Left forelimb (tissue), 1 donor: ENCODE results near the gene AEBP1.

Experiments used
- DNase-seq: peaks from one replicate; pipeline ENCODE4 v3.0.0-alpha.2; 2018; ENCODE audit warnings: low spot score

The AEBP1 gene

DNA sequence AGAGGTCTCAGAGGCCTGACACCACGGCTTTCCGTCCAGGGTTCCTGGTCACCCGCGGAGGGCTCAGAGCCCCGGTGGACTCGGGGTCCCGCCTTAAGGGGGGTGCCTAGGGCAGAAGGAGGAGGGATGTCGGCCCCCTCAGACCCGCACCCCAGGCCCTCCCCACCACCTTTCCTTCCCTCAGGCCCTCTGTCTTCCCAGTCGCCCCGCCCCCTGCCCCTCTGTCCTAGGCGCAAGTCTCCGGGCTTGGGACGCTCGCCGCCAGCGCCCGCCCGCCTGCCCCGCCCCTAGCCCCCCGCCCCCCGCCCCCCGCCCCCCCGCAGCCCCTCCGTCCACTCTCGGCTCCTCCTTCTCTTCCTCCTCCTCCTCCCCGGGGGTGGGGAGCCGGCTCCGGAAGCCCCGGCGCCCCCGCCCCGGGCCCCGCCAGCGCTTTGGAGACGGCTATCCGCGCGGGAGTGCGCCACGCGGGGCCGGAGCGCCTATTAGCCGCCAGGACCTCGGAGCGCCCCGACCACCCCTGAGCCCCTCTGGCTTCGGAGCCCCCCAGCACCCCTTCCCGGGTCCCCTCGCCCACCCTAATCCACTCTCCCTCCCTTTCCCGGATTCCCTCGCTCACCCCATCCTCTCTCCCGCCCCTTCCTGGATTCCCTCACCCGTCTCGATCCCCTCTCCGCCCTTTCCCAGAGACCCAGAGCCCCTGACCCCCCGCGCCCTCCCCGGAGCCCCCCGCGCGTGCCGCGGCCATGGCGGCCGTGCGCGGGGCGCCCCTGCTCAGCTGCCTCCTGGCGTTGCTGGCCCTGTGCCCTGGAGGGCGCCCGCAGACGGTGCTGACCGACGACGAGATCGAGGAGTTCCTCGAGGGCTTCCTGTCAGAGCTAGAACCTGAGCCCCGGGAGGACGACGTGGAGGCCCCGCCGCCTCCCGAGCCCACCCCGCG is at the start of gene AEBP1:
Gene AEBP1 (plus strand): TSS at position 423 of the 937 bp plus-strand sequence. CDS start 321 bp downstream, at position 744.
- DNase-seq, result no peak

DNA sequence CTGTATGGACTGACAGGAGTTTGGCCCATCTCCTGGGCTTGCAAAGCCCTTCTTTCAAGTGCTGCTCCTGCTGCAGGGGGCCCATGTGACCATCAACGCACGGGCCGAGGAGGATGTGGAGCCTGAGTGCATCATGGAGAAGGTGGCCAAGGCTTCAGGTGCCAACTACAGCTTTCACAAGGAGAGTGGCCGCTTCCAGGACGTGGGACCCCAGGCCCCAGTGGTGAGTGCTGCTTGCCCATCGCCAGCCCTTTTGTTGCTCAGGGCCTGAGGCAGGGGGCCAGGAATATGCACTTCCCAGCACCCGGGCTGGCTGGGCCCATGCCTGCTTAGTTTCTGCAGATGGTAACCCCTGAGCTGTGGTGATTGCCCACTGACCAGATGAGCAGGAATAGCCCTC is 47.5 kb upstream of the AEBP1 start:
- no peak for DNase-seq

DNA sequence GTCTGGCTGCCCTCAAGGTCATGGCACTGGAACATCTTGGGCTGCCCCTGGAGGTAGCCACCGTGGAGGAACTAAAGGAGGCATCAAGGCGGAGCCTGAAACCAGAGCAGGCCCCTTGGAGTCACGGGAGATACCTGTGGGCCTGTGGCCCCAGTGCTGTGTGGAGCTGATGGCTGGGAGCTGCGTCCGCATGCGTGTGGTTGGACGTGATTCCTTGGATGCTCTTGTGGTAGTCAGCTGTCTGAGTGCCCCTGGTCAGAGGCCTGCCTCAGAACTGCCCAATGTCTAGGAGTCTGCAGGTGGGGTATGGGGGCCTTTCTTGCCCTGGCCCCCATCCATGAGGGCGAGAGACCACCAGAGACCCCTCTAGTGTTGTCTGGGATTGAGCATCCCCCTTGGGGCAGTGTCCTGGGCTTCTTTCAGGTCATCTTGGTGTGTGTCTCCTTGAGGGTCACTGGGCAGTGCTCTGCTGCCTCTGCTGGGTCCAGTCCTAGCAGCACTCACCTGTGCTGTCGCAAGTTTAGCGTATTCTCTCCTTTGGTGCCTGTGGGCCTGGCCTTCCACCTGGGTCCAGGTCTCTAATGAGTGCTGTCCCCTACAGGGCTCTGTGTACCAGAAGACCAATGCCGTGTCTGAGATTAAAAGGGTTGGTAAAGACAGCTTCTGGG is 46.8 kb upstream of the AEBP1 start:
- DNase-seq, result no peak

DNA sequence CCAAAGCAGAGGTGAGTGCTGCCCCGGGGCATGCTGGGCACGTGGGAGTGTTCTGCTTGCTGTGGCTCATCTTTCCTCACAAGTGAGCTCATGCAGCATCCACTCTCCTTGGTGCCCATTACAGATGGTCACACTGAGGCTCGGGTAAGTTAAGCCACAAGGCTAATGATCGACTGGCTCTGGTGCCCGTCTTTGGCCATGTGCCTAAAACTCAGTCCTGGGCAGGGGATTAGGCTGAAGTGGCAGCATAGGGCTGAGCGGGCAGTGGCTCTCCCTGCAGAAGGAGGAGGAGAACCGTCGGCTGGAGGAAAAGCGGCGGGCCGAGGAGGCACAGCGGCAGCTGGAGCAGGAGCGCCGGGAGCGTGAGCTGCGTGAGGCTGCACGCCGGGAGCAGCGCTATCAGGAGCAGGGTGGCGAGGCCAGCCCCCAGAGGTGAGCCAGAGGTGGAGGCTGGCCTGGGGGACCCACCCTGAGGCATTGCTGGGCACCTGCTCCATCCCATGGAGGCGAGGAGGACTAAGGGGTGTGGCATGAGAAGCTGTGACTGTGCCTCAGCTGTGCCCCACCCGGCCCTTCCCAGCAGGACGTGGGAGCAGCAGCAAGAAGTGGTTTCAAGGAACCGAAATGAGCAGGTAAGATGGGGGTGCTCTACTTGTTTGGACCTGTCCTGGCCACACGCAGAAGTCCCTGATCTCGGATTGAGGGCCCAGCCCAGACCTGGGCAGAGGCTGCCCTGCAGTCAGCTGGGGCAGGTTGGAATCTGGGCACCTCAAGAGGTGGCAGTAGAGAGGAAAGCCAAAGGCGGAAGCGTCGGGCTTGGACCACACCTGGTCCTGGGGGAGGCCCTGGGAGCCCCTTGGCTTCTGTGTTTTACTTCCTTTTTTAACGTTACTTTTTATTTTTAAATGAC is 46.0 kb upstream of the AEBP1 start:
- DNase-seq, result no peak

DNA sequence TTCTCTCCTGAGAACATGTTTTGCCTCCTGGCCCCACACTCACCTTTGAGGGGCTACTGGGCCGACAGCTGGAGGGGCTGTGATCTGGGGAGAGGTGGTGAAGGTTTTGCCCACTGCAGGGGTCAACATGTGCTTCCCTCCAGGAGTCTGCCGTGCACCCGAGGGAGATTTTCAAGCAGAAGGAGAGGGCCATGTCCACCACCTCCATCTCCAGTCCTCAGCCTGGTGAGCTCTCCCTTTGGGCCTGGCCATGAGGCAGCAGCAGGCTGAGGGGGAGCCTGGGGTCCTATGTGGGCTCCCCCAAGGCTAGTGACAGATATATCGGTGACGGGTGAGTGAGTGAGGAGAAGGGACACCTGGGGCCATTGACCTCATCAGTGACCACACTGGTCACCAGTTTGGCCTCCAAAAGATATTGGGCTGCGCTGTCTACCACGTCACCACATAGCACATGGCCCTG is 45.4 kb upstream of the AEBP1 start:
- no peak for DNase-seq

GRCh38 chr7:44059219-44060090 is 44.7 kb upstream of the AEBP1 start:
- DNase-seq, result no peak

DNA sequence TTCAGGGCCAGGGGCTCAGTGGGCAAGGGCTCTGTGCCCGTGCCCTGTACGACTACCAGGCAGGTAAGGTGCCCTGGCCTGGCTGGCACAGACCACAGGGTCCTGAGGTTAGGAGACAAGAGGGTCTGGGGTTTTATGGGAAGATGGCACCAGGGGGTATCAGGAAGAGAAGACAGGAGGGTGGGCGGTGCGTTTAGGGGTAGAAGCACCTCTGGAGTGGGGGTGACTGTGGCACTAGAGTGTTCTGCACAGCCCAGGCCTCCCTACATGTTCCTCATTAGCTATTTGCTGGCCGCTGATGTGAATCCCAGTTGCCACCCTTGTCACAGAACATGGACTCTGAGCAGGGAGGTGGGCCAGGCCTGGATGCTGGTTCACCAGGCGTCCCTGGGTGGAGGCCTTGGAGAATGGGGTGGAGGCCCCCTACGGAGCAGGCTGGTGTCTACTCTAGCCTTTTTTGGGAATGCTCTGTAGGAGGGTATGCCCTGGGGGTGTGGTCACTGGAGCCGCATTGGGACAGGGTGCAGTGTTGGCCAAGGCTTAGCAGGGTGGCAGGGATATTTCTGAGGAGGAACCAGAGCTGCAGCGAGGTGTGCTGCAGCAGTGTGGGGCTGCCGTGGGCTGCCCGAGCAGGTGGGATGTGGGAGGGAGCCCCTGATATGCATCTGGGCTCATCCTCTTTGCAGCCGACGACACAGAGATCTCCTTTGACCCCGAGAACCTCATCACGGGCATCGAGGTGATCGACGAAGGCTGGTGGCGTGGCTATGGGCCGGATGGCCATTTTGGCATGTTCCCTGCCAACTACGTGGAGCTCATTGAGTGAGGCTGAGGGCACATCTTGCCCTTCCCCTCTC is 43.8 kb upstream of the AEBP1 start:
- DNase-seq, result no peak

DNA sequence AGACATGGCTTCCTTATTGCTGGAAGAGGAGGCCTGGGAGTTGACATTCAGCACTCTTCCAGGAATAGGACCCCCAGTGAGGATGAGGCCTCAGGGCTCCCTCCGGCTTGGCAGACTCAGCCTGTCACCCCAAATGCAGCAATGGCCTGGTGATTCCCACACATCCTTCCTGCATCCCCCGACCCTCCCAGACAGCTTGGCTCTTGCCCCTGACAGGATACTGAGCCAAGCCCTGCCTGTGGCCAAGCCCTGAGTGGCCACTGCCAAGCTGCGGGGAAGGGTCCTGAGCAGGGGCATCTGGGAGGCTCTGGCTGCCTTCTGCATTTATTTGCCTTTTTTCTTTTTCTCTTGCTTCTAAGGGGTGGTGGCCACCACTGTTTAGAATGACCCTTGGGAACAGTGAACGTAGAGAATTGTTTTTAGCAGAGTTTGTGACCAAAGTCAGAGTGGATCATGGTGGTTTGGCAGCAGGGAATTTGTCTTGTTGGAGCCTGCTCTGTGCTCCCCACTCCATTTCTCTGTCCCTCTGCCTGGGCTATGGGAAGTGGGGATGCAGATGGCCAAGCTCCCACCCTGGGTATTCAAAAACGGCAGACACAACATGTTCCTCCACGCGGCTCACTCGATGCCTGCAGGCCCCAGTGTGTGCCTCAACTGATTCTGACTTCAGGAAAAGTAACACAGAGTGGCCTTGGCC is 43.0 kb upstream of the AEBP1 start:
- DNase-seq, result no peak

- no peak for DNase-seq
Observed at GRCh38 chr7:44061645-44062179, 42.4 kb upstream of the AEBP1 start.

- DNase-seq, result no peak
Observed at GRCh38 chr7:44062180-44062902, 41.8 kb upstream of the AEBP1 start.

DNA sequence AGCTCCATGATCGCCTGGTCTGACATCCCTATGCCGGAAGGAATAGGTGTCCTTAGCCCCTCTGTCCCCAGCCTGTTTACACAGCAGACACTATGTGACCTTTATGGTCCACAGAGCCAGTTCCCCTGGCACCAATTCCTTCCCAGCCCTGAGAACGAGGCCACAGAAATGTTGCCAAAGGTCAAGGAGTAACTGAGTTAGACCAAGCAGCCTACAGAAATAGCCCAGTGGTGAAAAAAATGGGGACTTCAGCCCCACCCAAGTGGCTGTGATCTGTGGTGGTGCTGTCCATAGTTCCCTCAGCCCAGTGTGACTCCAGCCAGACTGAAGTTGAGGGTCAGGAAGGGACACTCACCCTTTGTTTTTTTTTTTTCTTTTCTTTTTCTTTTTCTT is 41.2 kb upstream of the AEBP1 start:
- no peak for DNase-seq

DNA sequence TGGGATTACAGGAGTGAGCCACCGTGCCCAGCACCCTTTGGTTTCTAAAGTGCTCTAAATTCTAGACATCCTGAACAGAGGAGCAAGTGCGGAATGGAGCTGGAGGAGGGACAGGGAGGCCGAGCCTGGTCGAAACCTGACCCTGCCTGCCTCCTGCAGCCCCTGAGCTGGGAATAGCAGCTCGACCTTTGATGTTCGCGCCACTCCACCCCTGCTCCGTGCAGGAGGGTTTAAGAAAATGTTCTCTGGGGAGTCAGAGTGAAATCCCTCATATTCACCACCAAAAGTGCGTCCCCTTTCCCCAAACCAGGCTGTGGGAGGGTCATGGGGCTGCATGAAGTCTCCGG is 40.6 kb upstream of the AEBP1 start:
- DNase-seq, result no peak

DNA sequence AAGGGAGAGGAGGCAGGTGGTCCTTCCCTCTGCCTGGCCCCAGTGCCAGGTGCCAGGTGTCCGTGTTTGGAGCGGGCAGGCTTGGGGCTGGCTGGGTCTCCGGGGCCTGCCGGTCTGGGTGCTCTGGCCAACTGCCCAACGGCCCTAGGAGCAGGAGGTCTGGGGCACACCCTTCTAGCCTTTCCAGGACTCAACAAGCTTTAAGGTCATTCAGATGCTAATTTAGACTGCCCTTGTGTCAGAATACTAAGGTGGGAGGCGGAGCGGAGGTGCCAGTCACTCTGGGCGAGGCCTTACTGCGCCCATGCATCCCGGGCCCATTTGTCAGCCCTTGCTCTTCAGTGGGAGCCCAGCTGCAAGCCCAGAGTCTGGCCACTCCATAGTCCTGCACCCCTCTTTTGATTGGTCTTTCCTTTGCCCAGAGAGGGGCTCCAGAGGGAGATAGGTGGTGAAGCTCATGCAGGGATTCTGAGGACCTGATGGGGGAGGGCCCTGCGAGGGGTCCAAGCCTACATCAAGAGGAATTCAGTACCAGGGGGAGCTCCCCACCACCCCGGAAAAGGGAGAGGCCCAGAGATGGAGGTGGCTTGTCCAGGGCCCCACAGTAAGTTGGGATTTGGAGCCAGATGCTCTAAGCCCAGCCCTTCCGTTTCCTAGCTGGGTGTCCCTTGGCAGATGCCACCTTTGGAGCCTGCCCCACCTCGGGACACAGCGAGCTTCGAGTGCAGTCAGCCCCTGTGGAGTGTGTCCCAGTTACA is 40.1 kb upstream of the AEBP1 start:
- no peak for DNase-seq

- DNase-seq, result no peak
Observed at GRCh38 chr7:44064791-44065430, 39.2 kb upstream of the AEBP1 start.

- no peak for DNase-seq
Observed at GRCh38 chr7:44065431-44066110, 38.6 kb upstream of the AEBP1 start, which contains the start of gene PGAM2. TSS of gene PGAM2 (minus strand) at chr7:44065567. CDS start at chr7:44065529, 38 bp downstream.

- DNase-seq, result no peak
Observed at GRCh38 chr7:44066111-44066460, 38.1 kb upstream of the AEBP1 start.
